ENCODE measurements around the gene PDGFA.
"Not testable (repeated sequence)": the region's sequence is repeated elsewhere in the genome, so short reads cannot be mapped to it uniquely, and the experiment has no call there.

Gene PDGFA

DNA sequence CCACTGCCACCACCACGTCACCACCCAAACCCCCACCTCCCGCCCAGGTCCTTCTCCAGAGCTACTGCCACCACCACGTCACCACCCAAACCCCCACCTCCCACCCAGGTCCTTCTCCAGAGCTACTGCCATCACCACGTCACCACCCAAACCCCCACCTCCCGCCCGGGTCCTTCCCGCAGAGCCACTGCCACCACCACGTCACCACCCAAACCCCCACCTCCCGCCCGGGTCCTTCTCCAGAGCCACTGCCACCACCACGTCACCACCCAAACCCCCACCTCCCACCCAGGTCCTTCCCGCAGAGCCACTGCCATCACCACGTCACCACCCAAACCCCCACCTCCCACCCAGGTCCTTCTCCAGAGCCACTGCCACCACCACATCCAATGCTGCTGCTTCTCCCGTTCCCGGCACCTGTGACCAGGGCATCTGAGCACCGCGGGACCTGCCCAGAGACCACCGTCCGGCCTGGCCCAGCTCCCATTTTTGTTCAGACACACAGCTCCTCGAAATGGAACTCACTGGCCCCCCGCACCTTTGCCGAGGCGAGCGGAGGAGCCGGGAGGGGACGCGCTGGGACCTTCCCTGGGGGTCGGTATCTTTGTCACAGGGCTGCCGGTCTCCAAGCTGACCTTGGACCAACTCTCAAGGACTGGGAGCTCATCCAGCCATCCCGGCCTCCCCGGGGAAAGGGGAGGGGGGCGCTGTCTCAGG is 32.7 kb upstream of the PDGFA start:
- not testable (repeated sequence) for DNase-seq

DNA sequence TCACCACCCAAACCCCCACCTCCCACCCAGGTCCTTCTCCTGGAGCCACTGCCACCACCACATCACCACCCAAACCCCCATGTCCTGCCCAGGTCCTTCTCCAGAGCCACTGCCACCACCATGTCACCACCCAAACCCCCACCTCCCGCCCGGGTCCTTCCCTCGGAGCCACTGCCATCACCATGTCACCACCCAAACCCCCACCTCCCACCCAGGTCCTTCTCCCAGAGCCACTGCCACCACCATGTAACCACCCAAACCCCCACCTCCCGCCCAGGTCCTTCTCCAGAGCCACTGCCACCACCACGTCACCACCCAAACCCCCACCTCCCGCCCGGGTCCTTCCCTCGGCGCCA is 31.9 kb upstream of the PDGFA start:
- not testable (repeated sequence) for DNase-seq

DNA sequence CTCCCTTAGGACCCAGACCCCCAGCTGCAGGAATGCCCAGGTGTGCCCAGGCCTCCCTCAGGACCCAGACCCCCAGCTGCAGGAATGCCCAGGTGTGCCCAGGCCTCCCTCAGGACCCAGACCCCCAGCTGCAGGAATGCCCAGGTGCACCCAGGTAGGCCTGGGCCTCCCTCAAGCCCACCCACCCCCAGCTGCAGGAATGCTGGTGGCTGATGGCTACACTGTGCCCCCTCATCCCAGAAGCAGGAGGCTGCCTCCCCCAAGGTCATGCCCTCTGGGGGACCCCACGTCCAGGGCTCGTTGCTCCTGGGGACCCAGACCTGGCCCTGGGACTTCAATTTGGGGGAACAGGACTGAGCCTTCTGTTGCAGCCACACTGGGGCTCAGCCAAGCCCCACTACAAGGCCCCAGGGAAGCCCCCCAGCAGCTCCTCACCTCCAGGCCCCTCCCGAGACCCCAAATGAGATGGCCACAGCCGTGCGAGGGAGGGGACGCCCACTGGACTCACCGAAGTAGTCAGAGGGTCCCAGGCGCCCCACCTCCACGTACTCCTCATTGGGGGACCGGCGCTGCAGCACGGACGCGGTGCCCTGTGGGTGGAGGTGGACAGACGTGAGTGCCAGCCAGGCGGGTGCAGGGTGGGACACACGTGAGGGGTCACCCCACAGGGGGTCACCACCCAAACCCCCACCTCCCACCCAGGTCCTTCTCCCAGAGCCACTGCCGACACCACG is 31.4 kb upstream of the PDGFA start:
- no peak for DNase-seq

DNA sequence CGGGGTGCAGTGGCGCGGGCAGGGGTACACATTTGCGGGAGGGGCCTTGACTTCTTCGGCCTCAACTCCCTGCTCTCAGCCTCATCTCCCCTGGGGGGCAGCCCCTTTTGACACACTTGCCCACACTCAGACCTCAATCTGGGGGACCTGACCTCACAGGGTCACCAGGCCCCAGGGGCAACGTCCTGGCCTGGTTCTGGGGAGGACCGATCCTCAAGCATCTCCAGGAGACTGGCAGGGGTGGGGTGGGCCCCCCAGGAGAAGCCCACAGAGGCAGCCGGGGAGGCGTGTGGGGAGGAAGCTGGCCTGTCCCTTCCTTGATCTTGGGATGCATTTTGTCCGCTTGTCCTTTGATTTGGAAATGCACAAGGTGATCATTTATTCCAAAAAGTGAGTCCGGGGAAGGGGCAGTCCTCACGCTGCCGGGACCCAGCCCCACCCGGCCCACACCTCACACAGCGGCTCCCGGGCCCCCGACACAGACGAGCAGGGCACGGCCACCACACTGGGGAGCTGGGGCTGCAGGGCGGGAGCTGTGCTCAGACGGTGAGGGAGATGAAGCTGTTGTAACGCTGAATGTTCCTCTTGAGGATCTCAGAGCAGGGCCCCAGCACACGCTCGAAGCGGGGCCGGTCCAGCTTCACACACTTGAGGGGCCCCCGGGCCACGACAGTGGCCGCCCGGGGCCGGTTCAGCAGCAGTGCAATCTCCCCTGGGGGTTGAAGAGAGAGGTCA is 30.4 kb upstream of the PDGFA start:
- DNase-seq = no peak

DNA sequence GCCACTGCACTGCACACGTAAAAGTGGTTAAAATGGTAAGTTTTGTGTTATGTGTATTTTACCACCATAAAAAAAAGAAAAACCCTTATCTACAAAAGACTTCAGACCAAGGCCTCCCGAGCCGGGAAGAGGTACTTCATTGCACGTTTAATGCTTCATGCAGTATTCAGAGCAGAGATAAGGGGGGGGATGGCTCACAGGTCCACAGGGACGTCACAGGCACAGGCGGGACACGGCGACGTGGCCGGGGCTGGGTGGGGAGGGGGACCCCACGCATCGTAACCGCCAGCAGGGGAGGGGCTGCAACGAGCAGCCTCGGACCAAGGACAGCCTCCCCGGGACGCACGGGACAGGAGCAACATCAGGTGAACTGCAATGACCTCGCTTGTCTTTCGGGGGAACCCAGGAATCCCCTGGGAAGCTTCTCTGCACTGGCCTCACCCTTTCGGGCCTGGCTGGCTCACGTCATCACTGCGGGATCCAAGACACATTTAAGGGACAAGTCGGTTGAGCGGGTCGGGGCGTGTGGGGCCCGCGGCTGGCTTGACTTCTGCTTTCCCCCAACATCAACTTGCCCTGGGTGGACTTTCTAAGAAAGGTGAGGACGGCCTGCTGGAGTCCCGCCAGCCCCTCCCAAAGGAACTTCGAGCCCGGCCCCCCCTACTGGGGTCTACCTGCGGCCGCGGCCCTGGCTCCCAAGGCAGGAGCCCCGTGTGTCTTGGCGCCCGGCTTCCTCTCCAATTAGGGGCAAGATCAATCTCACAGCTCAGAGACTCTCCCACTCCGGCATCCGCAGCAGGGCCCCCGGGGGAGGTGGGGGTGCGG is 29.6 kb upstream of the PDGFA start:
- no peak for DNase-seq

DNA sequence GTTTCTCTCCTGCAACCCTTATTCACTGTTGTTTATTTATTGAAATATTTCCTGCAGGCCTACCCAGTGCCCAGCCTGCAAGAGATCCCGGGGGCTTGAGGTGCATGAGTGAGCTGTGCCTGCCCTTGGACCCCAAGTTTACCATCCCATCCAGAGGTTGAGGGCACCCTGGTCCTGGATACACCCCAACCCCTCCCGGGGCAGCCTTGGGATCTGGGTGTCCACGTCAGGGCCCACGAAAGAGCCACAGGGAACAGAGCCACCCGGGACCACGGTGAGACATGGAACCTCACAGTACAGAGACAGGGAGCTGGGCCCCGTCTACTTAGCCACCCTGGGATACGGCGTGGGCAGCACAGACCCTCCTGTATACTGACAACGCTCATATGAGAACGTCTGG is 28.8 kb upstream of the PDGFA start:
- no peak for DNase-seq

DNA sequence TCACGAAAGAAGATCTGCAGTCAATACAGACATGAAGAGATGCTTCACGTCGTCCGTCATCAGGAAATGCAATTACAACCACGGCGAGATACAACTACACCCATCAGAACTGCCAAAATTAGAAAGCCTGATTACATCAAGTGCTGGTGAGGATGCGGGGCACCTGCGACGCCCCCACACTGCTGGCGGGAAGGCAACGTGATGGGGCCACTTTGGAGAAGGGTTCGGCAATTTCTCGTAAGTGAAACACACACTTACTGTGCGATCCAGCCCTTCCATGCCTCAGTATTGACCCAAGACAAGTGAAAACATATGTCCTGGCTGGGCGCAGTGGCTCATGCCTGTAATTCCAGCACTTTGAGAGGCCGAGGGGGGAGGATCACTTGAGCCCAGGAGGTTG is 25.8 kb upstream of the PDGFA start:
- no peak for DNase-seq

DNA sequence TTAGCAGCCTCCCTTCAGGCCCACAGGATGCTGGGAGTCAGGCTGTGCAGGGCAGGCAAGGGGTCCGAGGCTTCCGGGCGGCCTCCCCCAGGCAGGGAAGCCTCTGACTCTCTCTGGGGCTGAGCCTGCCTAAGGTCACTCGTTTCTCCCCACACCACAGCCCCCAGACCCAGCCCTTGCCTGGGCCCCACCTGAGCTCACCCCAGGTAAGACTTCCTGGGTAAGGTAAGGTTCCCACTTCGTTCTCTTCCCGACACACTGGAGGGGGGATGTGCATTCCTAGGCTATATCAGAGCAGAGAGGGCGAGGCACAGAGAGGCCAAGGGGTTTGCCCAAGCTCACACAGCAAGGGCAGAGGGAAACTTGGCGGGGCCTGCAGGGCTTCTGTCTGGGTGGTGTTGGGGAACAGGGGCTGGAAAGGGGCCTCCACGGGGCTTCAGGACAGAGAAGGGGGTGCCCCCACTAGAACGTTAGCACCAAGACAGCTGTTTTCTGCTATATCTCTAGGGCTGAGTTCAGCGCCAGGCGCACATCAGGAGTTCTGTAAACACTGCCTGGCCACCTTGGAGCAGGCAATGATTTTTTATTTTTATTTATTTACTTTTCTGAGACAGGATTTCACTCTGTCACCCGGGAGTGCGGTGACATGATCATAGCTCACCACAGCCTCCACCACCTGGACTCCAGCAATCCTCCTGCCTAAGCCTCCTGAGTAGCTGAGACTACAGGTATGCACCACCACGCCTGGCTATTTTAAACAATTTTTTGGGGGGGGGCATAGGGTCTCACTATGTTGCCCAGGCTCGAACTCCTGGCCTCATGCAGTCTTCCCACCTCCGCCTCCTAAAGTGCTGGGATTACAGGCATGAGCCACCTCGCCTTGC is 24.9 kb upstream of the PDGFA start:
- no peak for DNase-seq

DNA sequence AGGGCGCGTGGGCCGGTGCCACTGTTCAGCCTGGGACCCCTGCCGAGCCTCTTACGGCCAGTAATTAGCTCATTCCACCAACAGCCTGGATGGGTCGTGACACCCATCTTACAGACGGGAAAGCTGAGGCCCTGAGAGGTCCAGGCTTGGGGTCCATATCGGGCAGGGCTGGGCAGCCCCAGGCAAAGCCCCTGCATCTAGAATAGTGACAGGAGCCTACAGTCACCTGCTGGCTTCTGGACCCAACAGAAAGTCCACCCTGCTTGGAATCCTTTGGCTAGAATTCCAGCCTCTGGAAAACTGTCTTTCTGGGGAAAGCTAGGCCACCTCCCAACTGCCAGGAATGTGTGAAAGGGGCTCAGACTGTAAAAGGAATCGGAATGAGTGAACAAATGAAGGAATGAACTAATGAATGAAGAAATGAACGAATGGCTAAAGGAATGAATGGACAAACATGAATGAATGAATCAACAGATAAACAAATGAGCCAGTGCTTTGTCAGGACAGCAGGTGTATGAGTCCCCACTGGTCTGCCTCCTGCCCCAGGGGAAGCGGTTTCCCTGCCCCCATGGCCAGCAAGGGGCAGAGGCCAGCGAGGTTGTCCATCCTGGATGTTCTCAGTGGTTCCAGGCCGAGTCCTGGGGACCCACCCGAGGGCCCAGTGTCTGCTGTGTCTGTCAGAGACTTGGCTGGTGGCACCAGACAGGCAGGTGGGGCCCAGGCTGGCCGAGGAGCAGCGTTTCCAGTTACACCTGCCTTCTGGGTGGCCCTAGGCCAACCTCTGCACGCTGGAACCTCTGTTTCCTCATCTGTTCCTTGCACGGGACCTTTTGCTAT is 24.1 kb upstream of the PDGFA start:
- DNase-seq = no peak

DNA sequence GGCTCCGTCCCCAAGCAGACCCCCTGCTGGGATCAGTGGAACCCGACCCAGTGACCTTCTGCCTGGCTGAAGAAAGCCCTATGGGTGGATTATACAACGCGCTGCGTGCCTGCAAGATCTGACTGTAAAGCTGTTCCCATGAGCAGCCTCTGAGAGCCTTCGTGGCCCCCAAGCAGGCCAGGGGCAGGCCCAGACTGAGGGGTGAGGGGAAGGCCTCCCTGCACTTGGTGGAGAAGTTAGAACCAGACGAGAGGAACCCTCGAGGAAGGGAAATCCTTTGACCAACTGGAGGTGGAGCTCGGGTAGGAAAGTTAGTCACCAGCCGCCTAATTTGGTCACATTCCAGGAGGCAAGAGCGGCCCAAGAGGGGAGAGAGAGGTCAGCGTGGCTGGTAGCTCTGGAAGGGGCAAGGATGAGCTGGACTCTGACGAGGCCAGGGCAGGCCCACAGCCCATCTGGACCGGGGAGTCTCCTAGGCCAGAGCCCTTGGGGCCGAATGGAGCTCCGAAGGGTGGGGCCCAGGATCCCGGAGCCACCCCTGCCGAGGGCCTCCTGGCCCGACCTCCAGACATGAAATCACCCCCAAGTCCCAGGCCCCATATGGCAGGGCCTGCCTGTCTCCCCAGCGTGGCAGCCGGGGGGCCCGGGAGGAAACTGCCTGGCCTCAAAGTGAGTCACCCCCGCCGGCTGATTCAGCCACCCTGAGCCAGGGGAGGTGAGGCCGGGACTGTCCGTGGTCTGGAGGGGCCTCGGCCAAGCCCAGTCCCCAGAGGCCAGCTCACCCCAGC is 23.3 kb upstream of the PDGFA start:
- no peak for DNase-seq

DNA sequence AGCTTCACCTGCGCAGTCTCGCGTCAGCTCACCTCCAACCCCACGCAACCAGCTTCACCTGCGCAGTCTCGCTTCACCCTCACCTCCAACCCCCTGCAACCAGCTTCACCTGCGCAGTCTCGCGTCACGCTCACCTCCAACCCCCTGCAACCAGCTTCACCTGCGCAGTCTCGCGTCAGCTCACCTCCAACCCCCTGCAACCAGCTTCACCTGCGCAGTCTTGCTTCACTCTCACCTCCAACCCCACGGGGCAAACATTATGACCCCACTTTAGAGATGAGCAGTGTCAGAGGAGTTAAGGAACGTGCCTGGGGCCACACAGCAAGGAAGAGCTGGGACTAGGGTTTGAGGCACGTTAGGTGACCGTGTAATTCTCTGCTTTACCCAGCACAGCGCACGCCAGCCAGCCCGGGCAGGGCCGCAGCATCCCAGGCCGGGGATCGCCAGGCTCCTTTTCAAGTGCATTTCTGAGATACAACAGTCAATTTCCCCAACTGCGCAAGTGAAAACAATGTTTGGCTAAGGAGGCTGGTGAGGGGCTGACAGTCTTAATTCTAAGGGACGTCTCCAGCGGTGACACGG is 22.6 kb upstream of the PDGFA start:
- no peak for DNase-seq

DNA sequence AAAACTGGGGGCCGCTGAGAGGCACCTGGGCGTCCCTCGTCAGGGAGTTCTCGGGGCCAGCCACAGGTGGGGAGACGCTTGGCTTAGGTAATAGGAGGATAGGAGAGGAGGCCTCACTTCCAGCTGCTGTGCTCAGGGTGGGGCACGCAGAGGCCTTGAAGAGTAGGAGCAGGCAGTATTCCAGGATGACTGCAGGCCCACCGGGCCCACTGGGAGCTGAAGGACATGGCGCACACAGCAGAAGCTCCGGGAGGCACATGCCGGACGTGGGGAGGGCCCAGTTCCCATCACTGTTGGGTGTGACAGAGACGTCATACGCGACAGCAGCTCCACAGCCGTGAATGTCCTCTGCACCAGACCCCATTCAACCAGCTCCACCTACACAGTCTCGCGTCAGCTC is 22.0 kb upstream of the PDGFA start:
- no peak for DNase-seq

DNA sequence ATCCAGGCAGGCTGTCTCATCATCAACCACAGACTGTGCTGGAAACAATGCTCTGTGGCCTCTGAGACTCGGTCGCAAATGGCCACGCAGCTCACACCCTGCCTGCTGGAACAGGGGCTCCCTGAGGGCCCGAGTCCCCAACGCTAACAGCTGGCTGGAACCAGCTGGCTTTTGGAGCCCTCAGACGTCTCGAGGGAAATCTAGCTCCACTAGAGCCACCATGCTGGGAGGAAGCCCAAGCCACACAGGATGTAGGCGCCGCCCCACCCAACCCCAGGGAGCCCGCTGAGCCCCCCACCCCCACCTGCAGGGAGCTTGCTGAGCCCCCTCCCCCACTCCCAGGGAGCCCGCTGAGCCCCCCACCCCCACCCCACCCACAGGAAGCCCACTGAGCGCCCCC is 21.4 kb upstream of the PDGFA start:
- DNase-seq = no peak

DNA sequence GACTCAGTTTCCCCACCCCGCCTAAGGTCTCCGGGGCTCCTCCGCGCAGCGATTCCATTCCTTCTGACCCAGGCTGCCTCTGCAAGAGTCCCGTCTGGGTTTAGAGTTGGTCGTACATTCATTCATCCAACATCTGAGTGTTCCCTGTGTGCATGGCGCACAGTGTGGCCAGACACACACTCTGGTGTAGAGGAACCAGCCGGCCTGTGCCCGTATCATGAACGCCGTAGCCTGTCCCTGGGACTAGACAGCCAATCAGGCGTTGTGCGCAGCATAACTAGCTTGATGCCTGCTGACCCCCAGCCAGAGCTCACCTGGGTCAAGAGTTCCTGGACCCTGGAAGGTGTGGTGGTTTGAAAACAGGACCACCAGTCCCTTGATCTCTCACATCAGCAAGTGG is 20.9 kb upstream of the PDGFA start:
- DNase-seq = no peak

DNA sequence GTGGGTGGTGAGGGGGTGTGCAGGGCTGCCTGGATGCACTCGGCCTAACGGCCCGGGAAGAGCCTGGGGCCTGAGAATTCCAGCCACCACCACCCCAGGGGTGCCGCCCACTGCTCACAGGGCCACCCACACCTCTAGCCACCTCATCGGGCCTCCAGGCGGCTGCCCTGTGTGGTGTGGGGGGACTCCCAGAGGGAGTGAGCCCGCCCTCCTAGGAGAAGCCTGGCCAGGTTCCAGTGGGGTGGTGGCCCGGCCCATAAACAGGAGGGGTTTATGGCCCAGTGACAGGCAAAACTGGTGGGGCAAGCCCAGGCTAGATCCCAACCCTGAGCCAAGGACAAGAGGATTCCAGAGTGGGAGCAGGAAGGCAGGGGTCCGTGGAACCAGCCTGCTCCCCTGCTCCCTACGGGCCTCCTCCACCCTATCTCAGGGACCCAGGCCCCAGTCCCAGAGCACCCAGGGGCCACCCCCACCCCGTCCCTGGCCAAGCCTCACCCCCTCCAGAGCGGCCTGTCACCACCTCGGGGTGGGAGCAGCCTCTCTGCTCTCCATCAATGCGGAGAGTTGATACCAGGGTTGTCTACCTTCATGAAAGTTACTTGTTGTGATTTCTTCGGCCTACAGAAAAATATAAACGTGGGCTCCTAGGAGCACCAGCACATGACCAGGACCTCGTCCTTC is 20.2 kb upstream of the PDGFA start:
- no peak for DNase-seq

DNA sequence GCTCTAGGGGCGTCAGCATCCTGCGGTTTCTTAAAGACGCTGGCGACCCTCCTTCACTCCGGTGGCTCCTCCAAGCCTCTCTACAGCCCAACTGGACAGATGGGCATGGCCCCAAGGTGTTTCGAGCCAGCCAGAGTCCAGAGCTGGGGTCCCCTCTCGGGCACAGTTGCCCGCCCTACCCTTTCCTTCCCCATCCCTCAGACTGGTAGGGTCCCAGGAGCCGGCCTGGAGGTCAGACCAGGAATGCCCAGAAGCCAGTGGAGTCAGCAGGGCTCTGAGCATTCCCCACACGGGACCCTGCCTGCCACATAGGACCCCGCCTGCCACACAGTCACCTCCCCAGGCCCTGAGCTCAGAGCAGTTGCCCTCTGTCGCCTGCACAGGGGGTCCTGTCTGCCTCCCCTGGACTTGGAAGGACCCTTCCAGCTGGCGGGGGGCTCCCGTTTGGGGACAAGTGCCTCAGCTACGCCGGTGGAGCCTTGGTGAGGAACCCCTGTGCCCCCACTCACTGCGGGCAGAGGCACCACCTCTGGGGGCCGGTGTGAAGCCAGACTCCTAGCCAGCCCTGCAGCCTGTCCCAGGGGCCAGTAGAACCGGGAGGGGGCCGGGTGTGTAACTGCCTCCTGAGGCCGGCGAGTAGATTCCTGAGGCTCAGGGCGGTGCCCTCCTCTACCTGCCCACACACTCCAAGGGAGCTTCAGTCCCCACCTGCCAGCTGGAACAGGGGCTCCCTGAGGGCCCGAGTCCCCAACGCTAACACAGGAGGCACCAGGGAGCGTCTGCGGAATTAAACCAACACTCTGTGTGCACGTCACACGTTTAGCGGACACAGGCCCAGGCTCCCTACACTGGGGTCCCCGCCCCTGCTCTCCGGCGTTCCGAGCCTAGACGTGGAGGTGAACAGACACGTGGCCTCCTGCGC is 19.4 kb upstream of the PDGFA start:
- DNase-seq = no peak
